Kidney glomerular epithelial cell (primary cell): ENCODE data around the gene LRMDA.

Experiments used
- DNase-seq: peaks from one replicate; lab custom pipeline; 2025; lab: John Stamatoyannopoulos, UW

The LRMDA gene

DNA sequence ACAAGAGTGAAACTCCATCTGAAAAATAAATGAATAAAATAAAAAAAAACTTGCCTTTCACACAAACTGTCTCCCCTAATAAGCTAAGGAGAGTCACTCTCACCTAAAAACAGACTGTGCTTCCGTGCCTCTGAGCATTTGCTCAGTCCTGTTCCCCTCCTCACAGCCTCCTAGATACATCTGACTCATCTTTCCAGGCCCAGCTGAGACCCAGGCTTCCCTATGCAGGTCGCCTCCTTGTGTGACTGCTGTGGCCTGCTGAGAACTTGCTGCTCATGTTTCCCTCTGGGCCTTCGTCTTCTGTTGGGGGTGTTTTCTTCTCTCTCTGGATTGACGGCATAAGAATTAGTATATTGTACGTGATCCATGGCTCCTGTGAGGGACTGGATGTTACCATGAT, 777.7 kb downstream of the LRMDA start:
- no peak for DNase-seq

DNA sequence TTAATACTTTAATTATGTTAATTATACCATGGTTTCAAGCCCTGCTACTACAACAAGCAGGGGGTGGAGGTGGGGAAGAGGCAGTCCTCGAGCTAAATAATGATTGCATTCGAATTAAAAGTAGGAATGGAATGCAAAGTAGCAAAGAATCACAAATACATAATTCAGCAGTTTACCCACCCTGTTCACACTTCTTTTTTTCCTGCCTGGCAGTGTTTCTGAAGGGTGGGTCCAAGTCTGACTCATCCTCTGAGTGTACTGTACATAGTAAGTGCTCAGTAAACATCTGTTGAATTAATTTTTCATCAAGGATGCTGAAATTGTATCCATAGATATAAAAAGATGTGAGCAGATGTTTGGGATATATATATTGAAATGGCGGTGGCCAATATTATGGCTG, 778.8 kb downstream of the LRMDA start:
- DNase-seq = no peak

DNA sequence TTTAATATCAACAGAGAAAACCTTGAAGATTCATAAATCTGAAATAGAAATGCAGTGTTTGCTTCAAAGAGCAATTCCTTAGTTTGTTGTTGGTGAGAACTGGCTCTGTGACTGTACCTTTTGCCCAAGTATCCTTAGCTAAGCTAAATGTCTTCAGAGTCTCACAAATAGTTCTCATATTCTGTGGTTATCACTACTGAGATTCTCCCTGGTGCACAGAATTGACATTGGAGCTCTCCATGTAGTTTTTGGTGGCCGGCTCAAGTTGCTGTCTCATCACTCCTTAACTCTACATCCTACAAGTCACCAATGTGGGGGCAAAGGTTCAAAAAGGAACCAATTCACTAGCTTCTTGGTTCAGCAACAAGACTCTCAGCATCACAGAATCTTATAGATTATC, 780.3 kb downstream of the LRMDA start:
- DNase-seq = no peak

DNA sequence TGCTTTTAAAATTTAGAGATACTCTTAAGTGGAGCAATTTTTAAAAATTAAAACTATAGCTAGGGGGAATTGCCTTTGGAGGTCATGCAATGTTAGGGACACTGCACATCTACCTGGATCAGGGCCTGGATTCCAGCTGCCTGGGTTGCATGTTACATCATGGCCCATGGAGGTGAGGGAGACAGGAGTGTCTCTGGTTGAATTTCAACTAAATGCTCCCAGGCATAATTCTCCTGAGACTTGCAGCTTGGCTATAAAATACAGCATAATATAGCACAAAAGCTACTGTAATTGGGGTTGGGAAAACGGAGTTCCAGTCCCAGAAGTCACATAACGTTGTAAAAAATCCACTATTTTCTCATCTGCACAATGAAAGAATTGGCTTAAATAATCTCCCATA, 782.5 kb downstream of the LRMDA start:
- DNase-seq = no peak

DNA sequence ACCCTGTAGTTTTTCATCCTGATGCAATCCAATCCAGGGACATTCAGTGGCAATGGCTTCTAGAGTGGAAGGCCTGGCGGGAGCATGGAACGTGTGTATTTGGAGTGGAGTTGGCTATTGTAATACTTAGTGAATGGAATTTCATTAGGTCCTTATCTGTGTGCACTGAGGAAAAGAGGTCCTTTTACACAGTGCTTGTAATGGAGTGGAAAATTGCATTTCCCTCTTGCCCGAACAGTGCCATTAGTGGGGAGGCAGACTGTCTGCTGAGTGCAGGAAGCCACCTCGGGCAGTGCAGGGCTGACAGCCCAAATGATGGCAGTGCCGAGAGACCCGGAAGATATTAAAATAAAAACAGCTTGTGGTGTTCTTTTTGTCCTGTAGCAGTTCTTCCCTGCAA, 786.6 kb downstream of the LRMDA start:
- DNase-seq = no peak

DNA sequence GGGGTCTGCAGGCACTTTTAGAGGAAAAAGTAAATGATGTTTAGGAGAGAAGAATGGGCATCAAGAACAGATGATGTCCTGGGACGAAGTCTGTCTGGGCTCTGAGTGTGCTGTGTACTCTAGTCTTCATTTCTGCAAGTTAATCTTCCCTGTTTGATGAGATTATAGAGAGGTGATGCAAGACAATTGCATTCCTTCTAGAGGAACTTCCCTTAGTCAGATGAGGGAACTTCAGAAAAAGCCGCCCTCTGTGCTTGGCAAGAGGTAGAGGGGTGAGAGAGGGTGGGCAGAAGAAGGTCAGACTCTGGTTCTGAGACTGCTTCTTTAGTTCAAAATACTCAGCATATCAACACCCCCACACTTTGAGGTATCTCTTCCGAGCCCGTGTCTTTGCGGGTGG, 797.9 kb downstream of the LRMDA start:
- DNase-seq = no peak

DNA sequence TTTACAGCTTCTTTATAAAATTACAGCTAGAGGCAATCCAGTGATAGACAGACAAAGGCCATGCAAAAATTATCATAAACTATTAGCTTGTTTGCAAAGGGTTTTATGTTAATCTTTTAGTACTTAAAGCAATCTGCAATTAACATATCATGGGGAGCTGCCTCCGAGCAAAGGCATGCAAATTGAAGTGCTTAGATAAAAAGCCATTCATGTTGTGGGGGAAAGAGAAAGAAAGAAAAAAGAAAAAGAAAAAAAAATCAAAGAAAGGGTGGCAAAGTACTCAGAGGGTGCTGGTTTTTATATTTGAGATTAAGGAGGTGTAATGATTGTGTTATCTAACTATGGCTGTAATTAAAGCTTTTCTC, 799.5 kb downstream of the LRMDA start:
- no peak for DNase-seq

DNA sequence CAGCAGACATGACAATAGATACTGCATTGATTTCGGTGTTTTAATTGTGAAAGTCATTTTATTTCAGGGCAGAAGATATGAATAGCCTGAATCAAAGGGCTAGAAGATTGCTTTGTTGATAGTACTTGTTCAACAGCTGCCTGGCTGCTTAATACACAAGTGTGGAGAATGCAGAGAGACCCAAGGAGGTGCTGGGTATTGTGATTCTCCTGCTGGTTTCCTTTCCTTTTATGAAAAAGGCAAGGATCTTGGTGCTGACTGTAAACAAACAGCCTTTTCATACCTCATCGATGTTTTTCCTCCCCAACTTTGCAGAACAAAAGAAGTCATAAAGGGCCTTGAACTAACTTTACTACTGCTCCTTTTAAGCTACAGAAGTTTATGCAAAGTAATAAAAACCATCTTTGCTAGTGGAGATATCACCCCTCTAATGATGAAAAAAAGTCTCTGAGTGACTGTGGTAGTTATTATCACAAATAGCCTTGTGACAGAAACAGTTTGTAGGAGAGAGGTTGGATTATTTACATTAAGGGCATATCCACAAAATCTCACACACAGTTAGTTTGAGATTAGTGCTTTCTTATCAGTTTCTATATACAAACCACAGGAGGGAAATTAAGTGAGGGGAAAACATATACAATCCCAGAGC, 800.0 kb downstream of the LRMDA start:
- DNase-seq = no peak

DNA sequence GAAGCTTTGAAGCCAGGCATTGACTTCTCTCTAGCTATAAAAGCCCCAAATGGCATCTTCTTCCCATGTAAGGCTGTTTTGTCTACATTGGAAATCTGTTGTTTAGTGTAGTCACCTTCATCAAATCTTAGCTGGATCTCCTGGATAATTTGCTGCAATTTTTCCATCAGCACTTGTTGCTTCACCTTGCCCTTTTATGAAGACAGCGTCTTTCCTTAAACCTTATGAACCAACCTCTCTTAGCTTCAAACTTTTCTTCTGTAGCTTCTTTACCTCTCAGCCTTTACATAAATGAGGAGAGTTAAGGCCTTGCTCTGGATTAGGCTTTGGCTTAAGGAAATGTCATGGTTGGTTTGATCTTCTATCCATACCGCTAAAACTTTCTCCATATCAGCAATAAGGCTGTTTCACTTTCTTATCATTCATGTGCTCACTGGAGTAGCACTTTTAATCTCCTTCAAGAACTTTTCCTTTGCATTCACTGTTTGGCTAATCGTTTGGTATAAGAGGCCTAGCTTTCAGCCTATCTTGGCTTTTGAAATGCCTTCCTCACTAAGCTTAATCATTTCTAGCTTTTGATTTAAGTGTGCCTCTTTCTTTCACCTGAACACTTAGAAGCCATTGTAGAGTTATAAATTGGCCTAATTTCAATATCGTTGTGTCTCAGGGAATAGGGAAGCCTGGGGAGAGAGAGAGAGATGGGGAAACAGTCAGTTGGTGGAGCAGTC, 803.2 kb downstream of the LRMDA start:
- DNase-seq = no peak

DNA sequence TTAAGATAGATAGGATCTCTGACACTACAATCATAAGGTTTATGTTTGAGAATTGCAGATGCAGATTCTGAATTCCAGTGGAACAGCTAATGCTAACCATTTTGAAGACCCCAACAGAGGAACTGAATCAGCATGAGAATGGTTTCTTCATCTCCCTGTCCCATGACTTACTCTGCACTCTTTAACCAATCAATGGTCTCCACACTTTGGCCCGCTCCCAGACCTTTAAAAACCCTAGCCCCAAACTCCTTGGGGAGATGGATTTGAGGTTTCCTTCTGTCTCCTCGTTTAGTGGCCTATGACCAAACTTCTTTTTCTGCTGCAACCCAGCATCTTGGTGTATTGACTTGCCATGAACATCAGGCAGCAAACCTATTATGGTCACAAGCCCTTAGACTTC, 804.9 kb downstream of the LRMDA start:
- no peak for DNase-seq

DNA sequence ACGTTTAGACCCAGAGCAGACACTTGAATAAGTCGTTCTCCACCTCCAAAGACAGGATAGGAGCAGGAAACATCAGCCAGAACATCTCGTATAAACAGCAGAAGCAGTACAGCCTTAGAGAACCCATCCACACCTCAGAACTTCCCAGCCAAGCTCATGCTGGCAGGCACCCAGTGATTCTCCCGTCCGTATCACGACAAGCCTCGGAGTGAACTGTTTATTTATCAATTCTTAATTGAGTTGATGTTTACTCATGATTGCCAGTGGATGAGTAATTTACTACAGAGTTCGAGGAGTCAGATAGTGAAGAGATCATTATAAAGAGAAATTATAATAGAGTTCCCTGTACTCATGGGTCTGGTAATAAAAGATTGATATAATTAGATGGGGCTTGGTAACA, 811.5 kb downstream of the LRMDA start:
- peak; percentile 28 for DNase-seq

DNA sequence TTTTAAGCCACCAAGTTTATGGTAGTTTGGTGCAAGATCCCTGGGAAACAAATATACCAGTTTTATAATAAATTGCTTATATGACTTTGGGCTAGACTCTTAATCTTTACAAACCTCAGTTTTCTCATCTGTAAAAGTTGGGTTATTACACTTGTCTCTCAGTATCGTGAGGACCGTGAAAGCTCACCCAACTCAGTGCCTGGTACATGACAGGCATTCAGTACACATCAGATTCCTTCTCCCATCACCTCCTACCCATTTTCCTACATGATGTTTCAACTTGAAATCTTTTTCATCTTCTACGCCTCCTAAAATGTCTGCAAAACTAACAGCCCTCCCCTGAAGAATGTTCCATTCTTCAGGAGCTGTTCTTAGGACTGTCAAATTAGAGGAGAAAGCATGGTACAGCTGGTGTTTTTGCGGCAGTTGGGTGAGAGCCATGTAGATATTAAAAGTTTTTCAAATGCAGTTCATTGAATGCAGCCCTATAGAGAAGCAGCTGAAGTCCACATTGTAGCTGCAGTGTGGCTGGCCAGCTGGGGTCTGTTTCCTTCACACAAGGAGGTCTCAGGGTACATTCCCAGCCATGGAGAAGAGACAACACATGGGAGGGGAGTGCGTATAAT, 812.8 kb downstream of the LRMDA start:
- DNase-seq = no peak

DNA sequence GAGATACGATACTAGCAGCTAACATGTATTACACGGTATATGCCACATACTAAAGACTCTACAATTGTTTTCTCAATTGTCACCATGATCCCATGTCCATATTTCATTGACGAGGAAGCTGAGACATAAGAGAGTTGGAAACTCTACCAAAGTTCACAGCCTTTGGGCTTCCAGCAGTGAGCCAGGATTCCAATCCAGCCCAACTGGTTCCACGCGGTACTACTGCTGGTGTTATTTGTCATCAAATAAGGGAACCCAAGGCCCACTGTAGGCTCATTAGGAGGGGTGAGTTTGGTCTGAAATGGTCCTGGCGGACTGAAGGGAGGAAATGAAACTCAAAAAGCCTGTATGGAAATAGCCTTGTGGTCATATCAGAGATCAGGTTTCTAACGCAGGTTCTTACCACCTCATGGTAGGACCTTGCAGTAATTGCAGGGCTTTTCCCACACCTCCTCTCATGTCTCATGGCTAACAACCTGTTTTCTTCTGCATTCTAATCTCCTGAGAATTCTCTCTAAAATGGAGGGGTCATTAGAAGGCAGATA, 814.6 kb downstream of the LRMDA start:
- no peak for DNase-seq

DNA sequence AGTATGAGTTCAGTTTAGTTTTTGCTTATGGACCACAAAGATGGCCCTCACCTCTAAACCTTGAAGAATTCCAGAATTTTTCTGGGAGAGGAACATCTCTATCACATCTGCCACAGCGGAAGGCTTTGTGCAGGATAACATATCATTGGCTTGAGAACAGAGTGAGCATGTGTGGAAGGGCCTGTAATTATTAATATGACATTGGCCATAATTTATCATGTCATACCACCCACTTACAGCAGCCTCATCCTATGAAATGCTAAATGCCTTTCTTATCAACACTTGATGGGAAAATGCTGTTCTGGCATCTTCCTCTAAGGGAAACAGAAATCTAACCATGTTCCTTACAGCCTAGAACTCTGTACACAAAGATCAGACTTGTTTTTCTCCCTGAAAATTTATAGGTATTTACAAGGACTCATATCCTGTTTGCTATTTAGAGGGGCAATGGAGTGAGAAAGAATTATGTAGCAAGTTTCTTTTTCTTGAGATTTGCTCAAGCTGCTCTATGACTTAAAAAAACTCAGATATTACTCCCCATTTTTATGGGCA, 817.3 kb downstream of the LRMDA start:
- no peak for DNase-seq

DNA sequence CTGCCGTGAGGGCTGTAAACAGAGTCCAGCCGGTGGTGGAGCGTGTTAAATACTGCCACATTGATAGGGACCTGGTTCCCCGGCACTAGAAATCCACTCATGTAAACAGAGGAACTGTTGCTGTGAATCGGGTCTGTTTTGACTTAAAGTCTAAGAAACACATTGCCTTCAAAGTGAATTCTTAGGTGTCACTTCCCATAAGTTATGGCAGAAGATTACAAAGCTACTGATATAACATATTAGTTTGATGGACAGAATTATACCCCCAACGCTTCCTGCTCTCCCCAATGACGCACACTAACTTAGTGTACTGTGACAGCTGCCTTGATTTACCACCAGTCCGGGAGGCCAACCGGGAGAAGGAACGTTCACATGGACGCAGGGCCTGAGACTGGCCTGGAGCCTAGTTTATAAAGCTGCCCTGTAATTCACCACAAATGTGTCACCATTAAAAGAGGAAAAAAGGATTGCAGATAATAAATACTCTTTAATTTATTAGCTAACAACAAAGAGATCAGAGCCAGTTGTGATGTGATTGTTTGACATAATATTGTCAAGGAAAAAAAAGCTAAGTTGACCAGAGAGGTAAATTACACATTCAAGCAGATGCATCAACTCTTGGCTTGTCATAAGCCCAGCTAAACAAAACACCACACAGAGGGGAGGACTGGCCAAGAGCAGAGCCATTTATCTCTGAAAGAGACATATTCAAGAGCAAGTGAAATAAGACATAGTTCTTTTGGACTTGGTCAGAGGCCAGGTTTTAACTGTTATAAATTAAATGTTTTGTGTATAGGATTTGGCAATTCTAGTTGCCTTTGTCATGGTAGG, 820.6 kb downstream of the LRMDA start:
- peak; percentile 65 for DNase-seq

DNA sequence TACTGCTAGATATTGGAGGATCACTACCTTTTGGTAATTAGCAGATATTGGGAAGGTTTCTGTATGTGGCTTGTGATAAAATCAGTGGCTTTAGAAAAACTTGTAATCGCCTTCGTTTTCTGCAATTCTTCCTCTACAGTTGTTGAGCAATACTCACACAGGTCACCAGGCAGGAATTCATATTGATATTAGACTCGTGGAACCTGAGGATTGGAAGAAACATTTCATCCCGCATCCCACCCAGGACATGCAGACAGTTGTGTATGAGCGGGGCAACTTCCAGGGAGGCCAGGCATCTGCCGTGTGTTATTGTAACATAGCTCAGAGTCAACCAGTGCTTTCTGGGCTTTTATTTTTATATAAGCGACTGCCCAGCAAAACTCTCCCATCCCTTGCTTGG, 821.3 kb downstream of the LRMDA start:
- DNase-seq = no peak

DNA sequence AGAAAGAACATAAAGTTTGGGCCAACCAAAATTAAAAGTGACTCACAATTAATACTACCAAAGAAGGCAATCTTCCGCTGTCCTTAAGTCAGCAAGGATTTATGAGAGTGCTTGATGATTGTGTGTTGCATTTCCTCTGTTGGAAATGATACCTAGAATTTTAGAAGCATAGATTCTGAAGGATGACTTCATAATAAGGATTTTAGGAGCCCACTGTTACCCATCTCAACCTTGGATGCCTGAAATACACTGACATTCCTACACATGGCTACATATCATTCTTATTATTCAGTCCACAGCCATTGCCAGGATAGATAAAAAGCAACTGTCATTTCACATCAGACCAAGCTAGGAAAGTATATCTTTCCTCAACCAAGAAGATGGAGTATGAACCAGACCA, 823.8 kb downstream of the LRMDA start:
- DNase-seq = no peak

DNA sequence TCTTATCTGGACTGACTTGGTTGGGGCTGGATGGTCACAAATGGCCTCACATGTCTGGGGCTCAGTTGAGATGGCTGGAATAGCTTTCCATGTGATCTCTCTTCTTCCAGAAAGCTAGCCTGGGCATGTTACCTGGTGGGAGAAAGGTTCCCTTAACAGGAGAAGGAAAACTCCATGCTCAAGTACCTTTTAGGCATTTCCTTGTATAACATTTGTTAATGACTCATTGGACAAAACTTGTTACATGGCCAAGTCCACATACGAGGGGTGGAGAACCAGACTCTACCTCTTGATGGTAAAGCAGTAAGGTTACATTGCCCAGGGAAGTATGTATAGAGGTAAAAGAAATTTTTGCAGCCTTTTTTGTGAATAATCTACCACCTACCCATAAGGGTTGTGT, 826.4 kb downstream of the LRMDA start:
- DNase-seq = peak; percentile 75

DNA sequence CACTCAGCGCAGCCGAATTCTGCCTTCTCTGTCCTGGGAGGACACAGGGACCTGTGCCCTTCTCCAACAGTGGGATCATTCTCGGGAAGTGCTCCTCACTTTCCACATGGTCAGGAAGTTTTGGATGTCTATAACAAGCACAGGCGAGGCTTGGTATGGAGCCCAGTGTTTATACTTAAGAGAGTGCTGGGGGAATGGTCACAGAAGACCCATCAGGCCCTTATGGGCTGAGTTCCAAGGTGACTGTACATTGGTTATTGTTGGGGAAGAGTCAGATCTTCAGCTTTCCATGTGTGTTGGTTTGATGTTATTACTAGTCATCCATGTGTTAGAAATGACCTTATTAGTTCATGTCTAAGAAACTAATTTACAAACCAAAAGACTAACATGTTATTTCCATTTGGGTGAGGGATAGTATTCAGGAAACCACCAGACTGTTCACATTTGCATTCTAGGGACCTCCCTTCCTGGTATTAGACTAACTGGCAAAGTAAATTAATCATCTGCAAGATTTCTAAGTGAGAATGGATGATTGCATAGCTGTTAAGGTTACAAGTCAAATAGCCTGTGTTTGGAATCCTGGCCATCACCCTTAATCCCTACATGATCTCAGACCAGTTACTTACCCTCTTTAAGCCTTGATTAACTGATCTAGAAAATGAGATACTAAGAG, 834.2 kb downstream of the LRMDA start:
- DNase-seq = no peak

DNA sequence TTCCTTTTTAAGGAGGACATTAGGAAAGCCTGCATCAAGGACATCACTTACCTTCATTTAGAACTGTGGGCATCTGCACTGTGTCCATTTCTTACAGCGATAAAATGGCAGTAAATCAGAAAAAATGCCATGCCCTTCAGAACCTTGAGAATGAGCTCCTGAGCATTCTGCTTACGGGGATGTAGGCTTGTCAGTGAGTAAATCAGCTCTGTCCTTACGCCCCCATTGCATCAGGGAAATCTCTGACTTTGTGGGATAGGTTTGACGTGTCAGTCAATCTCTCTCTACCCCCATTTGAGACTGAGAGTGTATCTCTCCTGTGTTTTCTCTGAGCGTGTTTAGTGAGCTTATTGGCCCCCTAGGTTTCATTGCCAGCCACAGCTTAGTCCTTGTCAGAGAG, 837.1 kb downstream of the LRMDA start:
- DNase-seq = no peak

DNA sequence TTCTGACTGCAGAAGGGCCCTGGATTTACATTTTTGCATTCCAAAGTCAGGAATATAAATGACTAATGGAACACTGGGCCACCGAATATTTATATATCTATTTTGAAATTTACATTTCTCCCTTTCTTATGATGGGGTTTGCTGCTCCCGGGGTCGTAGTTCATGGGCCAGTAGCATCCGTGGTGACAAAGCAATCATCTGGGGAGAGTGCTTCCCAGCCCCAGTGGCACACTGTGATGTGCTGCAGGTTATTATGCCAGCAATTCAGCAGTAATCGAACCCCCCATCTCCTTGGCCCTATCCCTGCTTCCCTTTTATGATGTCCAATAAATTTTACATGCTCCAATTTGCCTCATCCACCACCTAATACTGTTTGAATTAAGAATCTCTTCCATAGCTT, 837.5 kb downstream of the LRMDA start:
- no peak for DNase-seq

DNA sequence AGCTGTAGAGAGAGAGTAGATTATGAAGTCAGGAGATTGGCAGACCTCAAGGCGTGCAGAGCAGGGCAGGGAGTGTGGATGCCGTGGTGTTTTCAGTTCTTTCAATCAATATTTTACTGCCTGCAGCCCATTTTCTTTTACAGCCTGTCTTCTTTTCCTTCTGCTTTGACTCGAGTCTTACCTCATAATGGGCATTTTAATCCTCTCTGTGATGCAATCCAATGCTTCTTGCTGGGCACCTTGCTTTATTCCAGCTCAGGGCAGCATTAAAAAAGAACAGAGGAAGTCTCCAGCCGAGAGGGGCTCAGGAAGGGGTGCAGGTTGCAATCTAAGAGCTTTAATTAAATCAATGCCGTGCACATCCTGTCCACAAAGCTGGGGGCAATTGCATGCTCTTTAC, 839.0 kb downstream of the LRMDA start:
- DNase-seq = no peak
